ENCODE data around the gene CSNK2A3.

The CSNK2A3 gene

DNA sequence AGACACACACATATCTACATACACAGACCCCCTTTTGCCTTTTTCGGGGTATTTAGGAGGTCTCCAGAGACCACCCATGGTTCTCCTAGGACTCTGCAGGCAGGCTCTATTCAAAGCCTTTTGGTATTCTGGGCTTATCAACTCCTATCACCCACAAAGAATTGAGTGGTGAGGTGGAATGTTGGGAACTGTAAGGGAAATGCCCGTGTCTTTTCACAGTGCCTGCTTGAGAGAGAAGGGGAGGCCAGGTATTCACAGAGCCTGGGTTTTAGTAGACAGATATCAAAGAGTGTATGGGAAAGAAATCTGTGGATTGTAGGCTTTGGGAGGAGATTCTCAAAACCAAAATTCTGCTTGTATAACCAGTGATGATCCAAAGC, 44.0 kb upstream of the CSNK2A3 start:
- TF ChIP-seq POLR2AphosphoS5 (IDR thresholded peaks at IDR 0.05; ENCODE audit: low read depth, low read length) (no peak), TAF1 (IDR thresholded peaks at IDR 0.05; ENCODE audit: borderline replicate concordance, insufficient read depth, low read length) (no peak), SIN3A (IDR thresholded peaks at IDR 0.05; ENCODE audit: borderline replicate concordance, insufficient read depth, low read length) (no peak), FOXP2 (optimal IDR thresholded peaks at IDR 0.05; ENCODE audit: borderline replicate concordance, extremely low read depth, extremely low read length, insufficient read depth) (no peak)
- TF ChIP-seq, protein P1, sequence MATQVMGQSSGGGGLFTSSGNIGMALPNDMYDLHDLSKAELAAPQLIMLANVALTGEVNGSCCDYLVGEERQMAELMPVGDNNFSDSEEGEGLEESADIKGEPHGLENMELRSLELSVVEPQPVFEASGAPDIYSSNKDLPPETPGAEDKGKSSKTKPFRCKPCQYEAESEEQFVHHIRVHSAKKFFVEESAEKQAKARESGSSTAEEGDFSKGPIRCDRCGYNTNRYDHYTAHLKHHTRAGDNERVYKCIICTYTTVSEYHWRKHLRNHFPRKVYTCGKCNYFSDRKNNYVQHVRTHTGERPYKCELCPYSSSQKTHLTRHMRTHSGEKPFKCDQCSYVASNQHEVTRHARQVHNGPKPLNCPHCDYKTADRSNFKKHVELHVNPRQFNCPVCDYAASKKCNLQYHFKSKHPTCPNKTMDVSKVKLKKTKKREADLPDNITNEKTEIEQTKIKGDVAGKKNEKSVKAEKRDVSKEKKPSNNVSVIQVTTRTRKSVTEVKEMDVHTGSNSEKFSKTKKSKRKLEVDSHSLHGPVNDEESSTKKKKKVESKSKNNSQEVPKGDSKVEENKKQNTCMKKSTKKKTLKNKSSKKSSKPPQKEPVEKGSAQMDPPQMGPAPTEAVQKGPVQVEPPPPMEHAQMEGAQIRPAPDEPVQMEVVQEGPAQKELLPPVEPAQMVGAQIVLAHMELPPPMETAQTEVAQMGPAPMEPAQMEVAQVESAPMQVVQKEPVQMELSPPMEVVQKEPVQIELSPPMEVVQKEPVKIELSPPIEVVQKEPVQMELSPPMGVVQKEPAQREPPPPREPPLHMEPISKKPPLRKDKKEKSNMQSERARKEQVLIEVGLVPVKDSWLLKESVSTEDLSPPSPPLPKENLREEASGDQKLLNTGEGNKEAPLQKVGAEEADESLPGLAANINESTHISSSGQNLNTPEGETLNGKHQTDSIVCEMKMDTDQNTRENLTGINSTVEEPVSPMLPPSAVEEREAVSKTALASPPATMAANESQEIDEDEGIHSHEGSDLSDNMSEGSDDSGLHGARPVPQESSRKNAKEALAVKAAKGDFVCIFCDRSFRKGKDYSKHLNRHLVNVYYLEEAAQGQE (IDR thresholded peaks at IDR 0.05; ENCODE audit: insufficient read depth in 1 of 2, low read depth in 2 of 2, low read length in 2 of 2) = no peak

DNA sequence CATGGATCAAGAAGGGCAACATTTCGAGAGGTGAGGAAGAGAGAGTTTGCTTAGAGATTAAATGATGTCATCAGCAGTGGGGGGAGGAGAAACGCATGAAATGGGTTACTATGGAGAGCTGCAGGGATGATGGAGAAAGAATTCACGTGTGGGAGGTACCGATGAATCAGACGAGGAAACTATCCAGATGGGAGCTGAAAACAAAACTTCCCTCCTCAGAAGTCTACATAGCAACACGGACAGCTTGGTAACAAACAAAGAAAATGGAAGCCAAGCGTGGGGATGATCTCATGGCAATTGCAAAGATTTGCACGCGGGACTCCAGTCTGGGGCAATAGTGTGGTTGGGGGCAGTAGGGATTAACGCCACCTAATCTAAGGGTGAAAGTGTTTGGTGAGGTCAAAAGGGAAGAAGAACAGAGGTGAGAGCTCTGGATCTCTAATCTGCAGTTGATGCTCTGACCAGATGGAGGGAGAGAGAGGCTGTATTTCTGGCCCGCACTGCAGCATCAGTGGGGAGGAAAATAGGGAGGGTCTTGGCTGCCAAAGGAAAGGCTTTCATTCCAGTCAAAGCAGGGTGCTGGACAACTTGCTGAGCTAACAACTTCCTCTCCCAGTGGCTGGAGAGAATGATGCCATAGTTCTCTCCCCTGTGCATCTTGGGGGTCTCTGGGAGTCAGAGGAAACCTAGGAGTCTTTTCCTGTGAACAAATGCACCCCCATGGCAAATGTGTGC, 43.4 kb upstream of the CSNK2A3 start:
- TF ChIP-seq SIN3A (IDR thresholded peaks at IDR 0.05; ENCODE audit: borderline replicate concordance, insufficient read depth, low read length) = no peak
- TF ChIP-seq, protein P1 (IDR thresholded peaks at IDR 0.05; ENCODE audit: insufficient read depth in 1 of 2, low read depth in 2 of 2, low read length in 2 of 2) = no peak

DNA sequence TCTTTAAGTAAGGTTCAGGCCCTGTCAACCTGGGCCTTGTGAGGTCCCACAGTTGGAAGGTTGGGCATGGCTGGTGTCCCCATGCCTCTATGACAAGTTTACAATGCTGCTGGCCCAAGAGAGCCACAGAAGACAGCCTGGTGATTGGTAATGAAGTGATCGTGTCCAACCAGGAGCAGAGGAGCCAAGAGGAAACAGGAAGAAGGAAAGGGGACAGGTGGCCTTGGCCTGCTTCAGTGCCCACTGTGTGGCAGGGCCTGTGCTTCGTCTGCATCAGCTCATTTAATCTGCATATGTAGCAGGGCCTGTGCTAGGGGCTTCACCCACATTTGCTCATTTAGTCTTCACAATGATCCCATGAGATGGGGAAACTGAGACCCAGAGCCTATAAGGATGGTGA, 42.1 kb upstream of the CSNK2A3 start:
- TF ChIP-seq FOXP2 (optimal IDR thresholded peaks at IDR 0.05; ENCODE audit: borderline replicate concordance, extremely low read depth, extremely low read length, insufficient read depth) (no peak), TAF1 (IDR thresholded peaks at IDR 0.05; ENCODE audit: borderline replicate concordance, insufficient read depth, low read length) (no peak)
- TF ChIP-seq, protein P1 (IDR thresholded peaks at IDR 0.05; ENCODE audit: insufficient read depth in 1 of 2, low read depth in 2 of 2, low read length in 2 of 2) = no peak

DNA sequence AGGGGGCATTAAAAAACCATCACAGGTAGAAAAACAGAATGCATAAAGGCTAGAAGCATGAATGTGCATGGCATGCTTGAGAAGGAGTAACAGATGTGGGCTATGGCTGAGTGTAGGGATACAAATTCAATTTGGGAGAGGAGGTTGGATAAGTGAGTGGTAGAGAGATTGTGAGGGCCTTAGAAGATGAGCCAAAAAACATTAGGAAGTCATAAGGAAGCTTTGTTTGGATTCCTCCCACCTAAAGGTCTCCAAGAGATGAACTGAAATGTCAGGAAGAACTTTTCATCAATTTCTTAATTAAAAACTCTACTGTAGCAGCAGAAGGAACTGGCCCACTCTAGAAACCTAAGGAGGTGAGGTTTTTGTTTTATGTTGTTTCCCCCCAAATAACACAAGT, 41.2 kb upstream of the CSNK2A3 start:
- TF ChIP-seq FOXP2 (optimal IDR thresholded peaks at IDR 0.05; ENCODE audit: borderline replicate concordance, extremely low read depth, extremely low read length, insufficient read depth) (no peak), SIN3A (IDR thresholded peaks at IDR 0.05; ENCODE audit: borderline replicate concordance, insufficient read depth, low read length) (no peak), TAF1 (IDR thresholded peaks at IDR 0.05; ENCODE audit: borderline replicate concordance, insufficient read depth, low read length) (no peak), POLR2AphosphoS5 (IDR thresholded peaks at IDR 0.05; ENCODE audit: low read depth, low read length) (no peak)
- TF ChIP-seq, protein P1 (IDR thresholded peaks at IDR 0.05; ENCODE audit: insufficient read depth in 1 of 2, low read depth in 2 of 2, low read length in 2 of 2) = no peak
